KMS-11 (cell line): Measurements from ENCODE around the gene HYI.

Experiments used
- H2AFZ ChIP-seq: fragments of 200-600 bp; sonication (generic); 2 replicates; pipeline ENCODE4 v1.6.1; 2016; ENCODE audit warnings: antibody characterized with exemption, mixed run types, low read depth
- H3K27ac ChIP-seq: fragments of 200-600 bp; sonication (generic); 2 replicates; pipeline ENCODE4 v1.6.1; 2016; ENCODE audit warnings: mild to moderate bottlenecking, mixed run types
- H3K27me3 ChIP-seq: fragments of 200-600 bp; sonication (generic); 2 replicates; pipeline ENCODE4 v1.6.1; 2017; ENCODE audit warnings: mild to moderate bottlenecking, low read depth, mixed run types, moderate library complexity; ENCODE audit not compliant: insufficient read depth
- H3K36me3 ChIP-seq: fragments of 200-600 bp; sonication (generic); 2 replicates; pipeline ENCODE4 v1.6.1; 2017; ENCODE audit warnings: mild to moderate bottlenecking, mixed run types; ENCODE audit not compliant: insufficient read depth
- H3K4me1 ChIP-seq: fragments of 200-600 bp; sonication (generic); 2 replicates; pipeline ENCODE4 v1.6.1; 2016; ENCODE audit warnings: mild to moderate bottlenecking, low read depth, mixed run types; ENCODE audit not compliant: poor library complexity, severe bottlenecking
- H3K4me2 ChIP-seq: fragments of 200-600 bp; sonication (generic); 2 replicates; pipeline ENCODE4 v1.7.0; 2016; ENCODE audit warnings: mild to moderate bottlenecking, mixed run types
- H3K4me3 ChIP-seq: fragments of 200-600 bp; sonication (generic); IDR thresholded peaks from 2 replicates; pipeline ENCODE4 v1.6.1; 2017; ENCODE audit warnings: low read depth, low read length, mixed read lengths; ENCODE audit not compliant: insufficient read depth
- H3K79me2 ChIP-seq: fragments of 200-600 bp; sonication (generic); 2 replicates; pipeline ENCODE4 v1.6.1; 2016; ENCODE audit warnings: low read depth, mixed run types; ENCODE audit not compliant: insufficient read depth
- H3K9ac ChIP-seq: fragments of 200-600 bp; sonication (generic); 2 replicates; pipeline ENCODE4 v1.6.1; 2016; ENCODE audit warnings: mild to moderate bottlenecking, mixed run types
- H4K20me1 ChIP-seq: fragments of 200-600 bp; sonication (generic); 2 replicates; pipeline ENCODE4 v1.6.1; 2016; ENCODE audit warnings: mild to moderate bottlenecking, mixed run types; ENCODE audit not compliant: insufficient read depth
- CTCF ChIP-seq: fragments of 200-600 bp; sonication (generic); conservative IDR thresholded peaks from 2 replicates; pipeline ENCODE4 v1.6.1; 2017; ENCODE audit warnings: low read depth, mild to moderate bottlenecking, antibody characterized with exemption, low read length, moderate library complexity, mixed read lengths

HYI gene

GRCh38 chr1:43444836-43445235 lies 8.9 kb downstream of the HYI start:
- Histone ChIP-seq H4K20me1 (no peaks in the 10 kb centered on the region), H3K79me2 (no peaks in the 10 kb centered on the region), H3K36me3 (no peaks in the 10 kb centered on the region), H3K4me1 (no peaks in the 10 kb centered on the region), H3K4me3 (no peak overlapping the region), H3K27me3 (no peaks in the 10 kb centered on the region), H3K27ac (no peak overlapping the region), H3K9ac (no peak overlapping the region), H2AFZ (no peak overlapping the region), H3K4me2 (no peak overlapping the region)
- no peak for TF ChIP-seq CTCF

GRCh38 chr1:43444151-43444828 lies 9.4 kb downstream of the HYI start:
- Histone ChIP-seq H3K9ac (no peak overlapping the region), H3K27ac (no peak overlapping the region), H3K27me3 (no peaks in the 10 kb centered on the region), H3K36me3 (no peaks in the 10 kb centered on the region), H2AFZ (no peak overlapping the region), H3K4me1 (no peaks in the 10 kb centered on the region), H4K20me1 (no peaks in the 10 kb centered on the region), H3K4me2 (no peak overlapping the region), H3K4me3 (no peak overlapping the region), H3K79me2 (no peaks in the 10 kb centered on the region)
- TF ChIP-seq CTCF, result no peak

GRCh38 chr1:43443197-43443946 lies 10.4 kb downstream of the HYI start:
- H3K9ac ChIP-seq, result no peak overlapping the region
- H3K4me2 ChIP-seq, result no peak overlapping the region
- H3K79me2 ChIP-seq, result no peaks in the 10 kb centered on the region
- H2AFZ ChIP-seq, result no peak overlapping the region
- no peak overlapping the region for H3K4me3 ChIP-seq
- H3K27ac ChIP-seq, result no peak overlapping the region
- no peaks in the 10 kb centered on the region for H3K4me1 ChIP-seq
- no peaks in the 10 kb centered on the region for H3K36me3 ChIP-seq
- no peaks in the 10 kb centered on the region for H3K27me3 ChIP-seq
- H4K20me1 ChIP-seq, result no peaks in the 10 kb centered on the region
- TF ChIP-seq CTCF, result no peak

- no peak overlapping the region for H3K4me2 ChIP-seq
- no peak overlapping the region for H3K4me3 ChIP-seq
- no peaks in the 10 kb centered on the region for H4K20me1 ChIP-seq
- H3K79me2 ChIP-seq, result no peaks in the 10 kb centered on the region
- no peak for TF ChIP-seq CTCF
- no peaks in the 10 kb centered on the region for H3K36me3 ChIP-seq
- no peak overlapping the region for H3K27ac ChIP-seq
- no peak overlapping the region for H3K9ac ChIP-seq
- H3K27me3 ChIP-seq, result no peaks in the 10 kb centered on the region
- H3K4me1 ChIP-seq, result no peaks in the 10 kb centered on the region
- H2AFZ ChIP-seq, result no peak overlapping the region
Measured at GRCh38 chr1:43442756-43443155, 11.0 kb downstream of the HYI start.
